SK-N-SH (cell line): Measurements from ENCODE around the gene CDK6. TPM values are rescaled to one million over a fixed set of nuclear protein-coding genes. Genes with fewer than 3 reads are reported as not detected.

Experiments
- CTCF ChIA-PET: fragments of 300-600, 350-600 bp; formaldehyde crosslinking; extraction: SDS; loops from one replicate; lab custom pipeline; 2021; lab: Yijun Ruan, JAX
- POLR2A ChIA-PET: fragments of 350-600 bp; sonication (Branson Sonifier 250); formaldehyde crosslinking; extraction: SDS; loops from one replicate; lab custom pipeline; 2020; ENCODE audit warnings: antibody characterized with exemption, inconsistent platforms; lab: Yijun Ruan, JAX
- DNase-seq: peaks from one replicate; pipeline ENCODE4 v3.0.0; 2012
- H2AFZ ChIP-seq: fragments of 200-600 bp; sonication (generic); 2 replicates; pipeline ENCODE4 v1.8.1; 2016; ENCODE audit warnings: antibody characterized with exemption, mild to moderate bottlenecking, low read depth
- H3F3A ChIP-seq: fragments of 200-600 bp; sonication (generic); replicated peaks from 2 replicates; pipeline ENCODE3; 2016; ENCODE audit warnings: antibody characterized with exemption, mild to moderate bottlenecking; ENCODE audit not compliant: insufficient read depth
- H3K27ac ChIP-seq, 2 experiments: fragments of 200-500 bp in 1 of 2; fragments of 200-600 bp in 1 of 2; sonication (Bioruptor generic) in 1 of 2; sonication (generic), shearing (Covaris generic) in 1 of 2; 2 replicates each; pipeline versions ENCODE4 v1.5.1 to v1.6.1; 2014 to 2016; ENCODE audit warnings: low read depth in 2 of 2, inconsistent platforms in 1 of 2, low read length in 1 of 2, mild to moderate bottlenecking in 1 of 2, mixed read lengths in 1 of 2
- H3K27me3 ChIP-seq: fragments of 200-600 bp; sonication (generic), shearing (Covaris generic); 2 replicates; pipeline ENCODE4 v1.6.1; 2016; ENCODE audit warnings: mixed run types; ENCODE audit not compliant: insufficient read depth
- H3K36me3 ChIP-seq, 2 experiments: fragments of 200-500 bp in 1 of 2; fragments of 200-600 bp in 1 of 2; sonication (Bioruptor generic) in 1 of 2; sonication (generic) in 1 of 2; replicated peaks in 1 of 2; 2 replicates each; pipeline versions ENCODE3 to v1.5.1; 2014 to 2016; ENCODE audit warnings: low read length in 1 of 2, mild to moderate bottlenecking in 1 of 2; ENCODE audit not compliant: insufficient read depth in 2 of 2, control insufficient read depth in 1 of 2
- H3K4me1 ChIP-seq, 2 experiments: fragments of 200-500 bp in 1 of 2; fragments of 200-600 bp in 1 of 2; sonication (Bioruptor generic) in 1 of 2; sonication (generic), shearing (Covaris generic) in 1 of 2; 2 replicates each; pipeline versions ENCODE4 v1.5.1 to v1.6.1; 2014 to 2016; ENCODE audit warnings: low read depth in 1 of 2, low read length in 1 of 2, mixed run types in 1 of 2; ENCODE audit not compliant: insufficient read depth in 2 of 2, control insufficient read depth in 1 of 2
- H3K4me2 ChIP-seq: fragments of 200-600 bp; sonication (generic), shearing (Covaris generic); 2 replicates; pipeline ENCODE4 v1.6.1; 2017; ENCODE audit warnings: mixed run types
- H3K4me3 ChIP-seq, 2 experiments: fragments of 200-500 bp in 1 of 2; fragments of 200-600 bp in 1 of 2; sonication (Bioruptor generic) in 1 of 2; sonication (generic), shearing (Covaris generic) in 1 of 2; 2 replicates each; pipeline versions ENCODE4 v1.5.1 to v1.8.1; 2014 to 2016; ENCODE audit warnings: low read depth in 2 of 2, inconsistent platforms in 1 of 2, low read length in 1 of 2, mild to moderate bottlenecking in 1 of 2, mixed read lengths in 1 of 2, moderate library complexity in 1 of 2
- H3K79me2 ChIP-seq: fragments of 200-600 bp; sonication (generic); 2 replicates; pipeline ENCODE4 v1.8.1; 2017; ENCODE audit warnings: mild to moderate bottlenecking; ENCODE audit not compliant: insufficient read depth
- H3K9ac ChIP-seq: fragments of 200-600 bp; sonication (generic); 2 replicates; pipeline ENCODE4 v1.6.1; 2017; ENCODE audit warnings: mixed run types
- H3K9me2 ChIP-seq: fragments of 200-600 bp; sonication (generic); 2 replicates; pipeline ENCODE4 v1.6.1; 2017; ENCODE audit warnings: mixed run types
- H3K9me3 ChIP-seq: fragments of 200-600 bp; sonication (generic); 2 replicates; pipeline ENCODE4 v1.6.1; 2017; ENCODE audit warnings: mixed run types, mild to moderate bottlenecking, moderate library complexity
- H4K20me1 ChIP-seq: fragments of 200-600 bp; sonication (generic); 2 replicates; pipeline ENCODE4 v1.6.1; 2017; ENCODE audit warnings: mild to moderate bottlenecking, mixed run types; ENCODE audit not compliant: insufficient read depth
- CTCF ChIP-seq: fragments of 200-600 bp; sonication (generic); IDR thresholded peaks from 2 replicates; pipeline ENCODE4 v1.6.1; 2017; ENCODE audit warnings: antibody characterized with exemption, mild to moderate bottlenecking, moderate library complexity
- EP300 ChIP-seq, 2 experiments: IDR thresholded peaks; 2 replicates each; pipeline versions ENCODE4 v1.4.0 to v1.6.1; 2012; ENCODE audit warnings: borderline replicate concordance in 1 of 2, low read depth in 1 of 2, low read length in 1 of 2
- EZH2phosphoT487 ChIP-seq: fragments of 200-600 bp; sonication (generic); IDR thresholded peaks from 2 replicates; pipeline ENCODE4 v1.6.1; 2017; ENCODE audit warnings: low read depth, mixed run types, mild to moderate bottlenecking, antibody characterized with exemption, moderate library complexity, borderline replicate concordance
- FOSL2 ChIP-seq: IDR thresholded peaks from 2 replicates; pipeline ENCODE4 v1.4.0; 2012; ENCODE audit warnings: low read depth, mild to moderate bottlenecking, moderate library complexity, borderline replicate concordance
- FOXJ3 ChIP-seq: sonication (generic); formaldehyde crosslinking; IDR thresholded peaks from 2 replicates; pipeline ENCODE4 v1.5.1; 2020; ENCODE audit warnings: mild to moderate bottlenecking, missing genetic modification reagents
- GATA2 ChIP-seq: sonication (generic); formaldehyde crosslinking; IDR thresholded peaks from 2 replicates; pipeline ENCODE4 v1.5.0; 2020; ENCODE audit warnings: mild to moderate bottlenecking, missing genetic modification reagents
- IRF3 ChIP-seq: fragments of 150-350 bp; IDR thresholded peaks from 2 replicates; pipeline ENCODE4 v1.6.1; 2016; ENCODE audit warnings: mild to moderate bottlenecking, low read depth, low read length
- MXI1 ChIP-seq: IDR thresholded peaks from 2 replicates; pipeline ENCODE4 v1.6.1; 2012; ENCODE audit warnings: mild to moderate bottlenecking, low read depth, low read length, improper control_type of control experiment
- NFIC ChIP-seq: IDR thresholded peaks from 2 replicates; pipeline ENCODE4 v1.4.0; 2012; ENCODE audit warnings: borderline replicate concordance
- NRF1 ChIP-seq: IDR thresholded peaks from 2 replicates; pipeline ENCODE4 v1.6.1; 2012; ENCODE audit warnings: low read depth, mild to moderate bottlenecking, low read length
- POLR2AphosphoS5 ChIP-seq: IDR thresholded peaks from 2 replicates; pipeline ENCODE4 v1.6.1; 2012; ENCODE audit warnings: low read depth, low read length
- RCOR1 ChIP-seq: fragments of 150-350 bp; IDR thresholded peaks from 2 replicates; pipeline ENCODE4 v1.6.1; 2017; ENCODE audit warnings: antibody characterized with exemption, low read length
- RXRA ChIP-seq: IDR thresholded peaks from 2 replicates; pipeline ENCODE4 v1.4.0; 2012; ENCODE audit warnings: low read depth, mild to moderate bottlenecking, borderline replicate concordance
- SMC3 ChIP-seq: IDR thresholded peaks from 2 replicates; pipeline ENCODE4 v1.6.1; 2012; ENCODE audit warnings: low read depth, low read length, improper control_type of control experiment
- TAF1 ChIP-seq: IDR thresholded peaks from 2 replicates; pipeline ENCODE4 v1.6.1; 2012; ENCODE audit warnings: low read depth, mild to moderate bottlenecking, low read length, moderate library complexity, borderline replicate concordance
- TCF12 ChIP-seq: IDR thresholded peaks from 2 replicates; pipeline ENCODE4 v1.4.0; 2012
- TEAD4 ChIP-seq: IDR thresholded peaks from 2 replicates; pipeline ENCODE4 v1.4.0; 2012; ENCODE audit warnings: mild to moderate bottlenecking, borderline replicate concordance; ENCODE audit not compliant: insufficient read depth
- USF1 ChIP-seq: IDR thresholded peaks from 2 replicates; pipeline ENCODE4 v1.4.0; 2012; ENCODE audit warnings: low read depth, borderline replicate concordance
- YY1 ChIP-seq: IDR thresholded peaks from 2 replicates; pipeline ENCODE4 v1.4.0; 2012; ENCODE audit warnings: low read depth, mild to moderate bottlenecking
- WGBS: methylation state at CpG from one replicate; pipeline ENCODE4 v1.1.6; 2017; ENCODE audit warnings: low lambda C conversion rate; 5-methylcytosine and 5-hydroxymethylcytosine counted together
- polyA plus RNA-seq, 3 experiments: library from polyadenylated mRNA; depleted of rRNA; stranded (reverse); fragments of >200 nt; gene quantifications; 2 replicates each; pipeline ENCODE4 v1.2.3, GENCODE V29; 2012

The CDK6 gene
- polyA plus RNA-seq, 1 of the 3 experiments (the other 2 are of a cell fraction) = 30.3 TPM

GRCh38 chr7:92847305-92847704, 10.9 kb upstream of the CDK6 start:
- ChIA-PET CTCF (interaction anchor here (0.8 to 1.0 kb wide), 2 partner anchors 15 to 774 kb away, joined by 3 read pairs; no protein-coding TSS in a partner anchor), POLR2A (no interaction called here)
- Histone ChIP-seq H3K9me2 (no peaks in the 10 kb centered on the region), H3K4me2 (no peak overlapping the region), H4K20me1 (no peaks in the 10 kb centered on the region), H3F3A (no peaks in the 10 kb centered on the region), H2AFZ (no peak overlapping the region), H3K36me3 (no peaks in the 10 kb centered on the region), H3K4me3 (no peak overlapping the region), H3K9ac (no peak overlapping the region), H3K4me1 (no peaks in the 10 kb centered on the region; a peak in 1 of 4 replicates), H3K27ac (no peak overlapping the region), H3K27me3 (no peaks in the 10 kb centered on the region), H3K9me3 (no peaks in the 10 kb centered on the region), H3K79me2 (no peaks in the 10 kb centered on the region)
- WGBS = 58% methylated on average over 2 of the region's 2 CpGs
- no peak for DNase-seq
- TF ChIP-seq POLR2AphosphoS5 (no peak), RXRA (no peak), IRF3 (no peak), USF1 (no peak), EZH2phosphoT487 (no peak), CTCF (no peak), YY1 (no peak), SMC3 (no peak), RCOR1 (no peak), FOXJ3 (CRISPR knock-in tag) (no peak), GATA2 (CRISPR knock-in tag) (no peak), NRF1 (no peak), TCF12 (no peak), TEAD4 (no peak)

- Histone ChIP-seq H3K4me1 (no peaks in the 10 kb centered on the region; a peak in 1 of 4 replicates), H3K27me3 (no peaks in the 10 kb centered on the region), H3K27ac (no peak overlapping the region), H3K79me2 (no peaks in the 10 kb centered on the region), H3K4me3 (no peak overlapping the region), H3F3A (no peaks in the 10 kb centered on the region), H3K4me2 (no peak overlapping the region), H3K9me3 (no peaks in the 10 kb centered on the region), H2AFZ (no peak overlapping the region), H3K9ac (no peak overlapping the region), H4K20me1 (no peaks in the 10 kb centered on the region), H3K36me3 (no peaks in the 10 kb centered on the region), H3K9me2 (no peaks in the 10 kb centered on the region)
- ChIA-PET POLR2A (no interaction called here), CTCF (no interaction called here)
- 50% methylated on average over 2 of the region's 2 CpGs for whole genome bisulfite sequencing
- DNase-seq = no peak
- no peak for TF ChIP-seq SMC3
- no peak for TF ChIP-seq EP300 (IDR thresholded peaks at IDR 0.05; ENCODE audit: borderline replicate concordance in 1 of 2, low read depth in 1 of 2, low read length in 1 of 2)
- no peak for TF ChIP-seq NFIC
- TF ChIP-seq MXI1 = no peak
- TF ChIP-seq FOSL2 = no peak
- no peak for TF ChIP-seq CTCF
- no peak for TF ChIP-seq TAF1
- TF ChIP-seq RCOR1 = no peak
These were observed 9.4 kb upstream of the CDK6 start for GRCh38 chr7:92845736-92846135.
